ENCODE data around the gene SRCAP.
"Not testable (repeated sequence)": the region's sequence is repeated elsewhere in the genome, so short reads cannot be mapped to it uniquely, and the experiment has no call there.

Gene SRCAP

GRCh38 chr16:30698139-30698815 lies 694 bp upstream of the SRCAP start:
- DNase-seq (ENCODE audit: low read depth, low spot score), result peak; percentile 99

- no peak for DNase-seq (ENCODE audit: low read depth, low spot score)
These were observed 686 bp downstream of the SRCAP start for GRCh38 chr16:30699615-30700099.

- no peak for DNase-seq (ENCODE audit: low read depth, low spot score)
These were observed 1.5 kb downstream of the SRCAP start for GRCh38 chr16:30700491-30700890.

- no peak for DNase-seq (ENCODE audit: low read depth, low spot score)
These were observed 2.0 kb downstream of the SRCAP start for GRCh38 chr16:30700971-30701370.

- DNase-seq (ENCODE audit: low read depth, low spot score), result not testable (repeated sequence)
These were observed 4.1 kb downstream of the SRCAP start for GRCh38 chr16:30703071-30703470.

- no peak for DNase-seq (ENCODE audit: low read depth, low spot score)
These were observed 5.0 kb downstream of the SRCAP start for GRCh38 chr16:30703971-30704370.

- no peak for DNase-seq (ENCODE audit: low read depth, low spot score)
These were observed 7.1 kb downstream of the SRCAP start for GRCh38 chr16:30706046-30706445.

GRCh38 chr16:30710971-30711370 lies 12.0 kb downstream of the SRCAP start:
- DNase-seq (ENCODE audit: low read depth, low spot score), result no peak

- DNase-seq (ENCODE audit: low read depth, low spot score), result no peak
These were observed 12.7 kb downstream of the SRCAP start for GRCh38 chr16:30711712-30712111.

GRCh38 chr16:30715750-30716445 lies 16.9 kb downstream of the SRCAP start:
- no peak for DNase-seq (ENCODE audit: low read depth, low spot score)

- no peak for DNase-seq (ENCODE audit: low read depth, low spot score)
These were observed 21.1 kb downstream of the SRCAP start for GRCh38 chr16:30720086-30720485.

- no peak for DNase-seq (ENCODE audit: low read depth, low spot score)
These were observed 21.7 kb downstream of the SRCAP start for GRCh38 chr16:30720694-30721093.

- no peak for DNase-seq (ENCODE audit: low read depth, low spot score)
These were observed 22.2 kb downstream of the SRCAP start for GRCh38 chr16:30721167-30721566.

- DNase-seq (ENCODE audit: low read depth, low spot score), result no peak
These were observed 22.6 kb downstream of the SRCAP start for GRCh38 chr16:30721606-30722005.

- no peak for DNase-seq (ENCODE audit: low read depth, low spot score)
These were observed 23.5 kb downstream of the SRCAP start for GRCh38 chr16:30722443-30722842.

GRCh38 chr16:30722916-30723315 lies 23.9 kb downstream of the SRCAP start:
- no peak for DNase-seq (ENCODE audit: low read depth, low spot score)

- no peak for DNase-seq (ENCODE audit: low read depth, low spot score)
These were observed 24.9 kb downstream of the SRCAP start for GRCh38 chr16:30723725-30724355.

GRCh38 chr16:30724641-30725417 lies 25.9 kb downstream of the SRCAP start:
- DNase-seq (ENCODE audit: low read depth, low spot score), result no peak

GRCh38 chr16:30725418-30725792 lies 26.4 kb downstream of the SRCAP start:
- DNase-seq (ENCODE audit: low read depth, low spot score), result no peak

- no peak for DNase-seq (ENCODE audit: low read depth, low spot score)
These were observed 29.4 kb downstream of the SRCAP start for GRCh38 chr16:30728321-30728720.

- no peak for DNase-seq (ENCODE audit: low read depth, low spot score)
These were observed 30.1 kb downstream of the SRCAP start for GRCh38 chr16:30728899-30729672.
